Prostate gland (tissue), 1 donor: ENCODE measurements around the gene AVPR1A.

Source experiments
- POLR2A ChIP-seq: fragments of 450-650 bp; IDR thresholded peaks from one replicate; pipeline ENCODE4 v1.6.1; 2016; ENCODE audit warnings: antibody characterized with exemption, mild to moderate bottlenecking
- POLR2AphosphoS5 ChIP-seq: sonication (generic); formaldehyde crosslinking; IDR thresholded peaks from one replicate; pipeline ENCODE4 v1.6.1; 2017; ENCODE audit warnings: antibody characterized with exemption

DNA sequence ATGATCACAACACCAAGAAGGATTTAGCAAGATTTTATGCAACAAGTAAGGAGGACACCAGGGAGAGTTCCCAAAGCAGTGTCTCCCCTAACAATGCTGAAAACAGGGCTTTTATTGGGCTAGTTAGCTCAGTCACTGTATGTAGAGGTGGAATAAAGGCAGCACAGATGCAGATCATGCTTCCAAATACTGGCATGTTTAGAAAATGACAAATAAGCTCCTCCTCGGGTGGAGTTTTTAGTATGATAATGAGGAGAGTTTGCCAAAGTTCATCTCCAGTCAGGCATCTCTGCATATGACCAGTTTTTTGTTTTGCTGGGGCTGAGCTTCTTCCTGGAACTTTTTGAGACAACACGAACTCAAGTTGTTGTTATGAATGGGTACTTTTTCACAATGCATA, 4.4 kb upstream of the AVPR1A start:
- TF ChIP-seq POLR2A (no peak), POLR2AphosphoS5 (no peak)
